ENCODE data around the gene DTNB. TPM values are rescaled to one million over a fixed set of nuclear protein-coding genes. Genes with fewer than 3 reads are reported as not detected.

The DTNB gene
- total RNA-seq, result 5.8 and 13.4 TPM in 2 replicates

DNA sequence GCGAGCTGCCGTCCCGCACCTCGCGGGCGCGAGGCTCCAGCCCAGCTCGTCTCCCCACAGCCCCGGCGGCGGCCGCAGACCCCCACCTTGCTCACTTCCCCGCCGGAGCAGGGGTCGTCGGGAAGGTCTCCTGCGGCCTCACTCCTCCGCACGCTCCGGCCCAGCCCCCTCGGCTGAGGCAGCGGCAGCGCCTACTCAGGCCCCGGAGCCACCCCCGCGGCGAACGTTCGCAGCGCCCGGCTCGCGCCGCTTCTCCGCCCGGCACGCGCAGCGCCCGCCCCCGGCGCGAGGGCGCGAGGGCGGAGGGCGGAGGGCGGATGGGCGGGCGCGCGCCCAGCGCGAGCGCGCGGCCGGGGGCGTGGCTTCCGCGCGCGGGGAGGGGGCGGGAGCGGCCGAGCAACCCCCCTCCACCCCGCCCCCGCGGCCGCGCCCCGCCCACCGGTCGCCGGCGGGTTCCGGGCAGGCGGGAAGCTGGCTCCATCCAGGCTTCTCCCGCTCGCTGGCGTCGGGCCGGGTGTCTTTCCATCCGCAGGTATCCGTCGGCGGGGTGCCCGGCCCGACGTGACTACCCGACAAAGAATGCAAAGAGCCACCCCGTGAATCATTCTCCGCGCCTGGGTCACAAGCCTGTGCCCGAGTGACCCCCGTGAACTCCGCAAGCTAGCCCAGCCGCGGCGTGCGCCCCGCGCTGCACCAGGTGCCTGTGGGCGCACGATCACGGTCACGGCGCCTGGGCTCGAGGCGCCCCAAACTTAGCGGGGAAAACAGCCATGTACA is at the start of gene DTNB:
TSS of gene DTNB (minus strand) at position 278 of the 777 bp plus-strand sequence. CDS start 20,917 bp downstream, outside the sequence.

GRCh38 chr2:25341753-25342371 is 331.5 kb downstream of the DTNB start, which contains the start of gene DNMT3A:
Gene DNMT3A (minus strand): TSS chr2:25341925. CDS start chr2:25313984, 27,941 bp downstream.

Other genes starting within 250 kb of the DTNB start
- 5.8 and 8.5 TPM in 2 replicates for gene ASXL2, start 204.9 kb upstream of the DTNB start, total RNA-seq